HEK293 (cell line): ENCODE data around the gene BCLAF1.

Source experiments
- CTCF ChIA-PET: fragments of 350-600 bp; formaldehyde crosslinking; extraction: SDS; loops from one replicate; lab custom pipeline; 2021; ENCODE audit warnings: antibody characterized with exemption; lab: Yijun Ruan, JAX
- POLR2A ChIA-PET: fragments of 300-600 bp; formaldehyde crosslinking; extraction: SDS; loops from one replicate; lab custom pipeline; 2020; ENCODE audit warnings: antibody characterized with exemption, inconsistent platforms; lab: Yijun Ruan, JAX
- H3K27ac ChIP-seq: fragments of 200-500 bp; sonication (Bioruptor generic); 2 replicates; pipeline ENCODE4 v1.5.1; 2014; ENCODE audit warnings: low read depth, low read length, control low read depth, inconsistent platforms; ENCODE audit errors: extremely low read depth
- H3K36me3 ChIP-seq, 2 experiments: fragments of 200-500 bp in 1 of 2; sonication (Bioruptor generic) in 1 of 2; 1 replicate in 1 of 2; 2 replicates in 1 of 2; pipeline ENCODE4 v1.5.1; 2014 to 2017; ENCODE audit warnings: inconsistent platforms in 2 of 2, low read length in 2 of 2; ENCODE audit not compliant: control insufficient read depth in 2 of 2, insufficient read depth in 1 of 2
- H3K4me1 ChIP-seq: fragments of 200-500 bp; sonication (Bioruptor generic); 2 replicates; pipeline ENCODE4 v1.5.1; 2014; ENCODE audit warnings: mild to moderate bottlenecking, low read length, inconsistent platforms; ENCODE audit not compliant: control insufficient read depth, insufficient read depth
- H3K4me3 ChIP-seq: 2 replicates; pipeline ENCODE4 v1.5.1; 2011; ENCODE audit warnings: low read depth, mild to moderate bottlenecking, control low read depth, low read length, moderate library complexity
- H3K9me3 ChIP-seq: fragments of 200-500 bp; sonication (Bioruptor generic); 2 replicates; pipeline ENCODE4 v1.5.1; 2014; ENCODE audit warnings: low read depth, low read length, inconsistent platforms; ENCODE audit not compliant: control insufficient read depth, insufficient read depth
- BCL6B ChIP-seq: fragments of 450-650 bp; formaldehyde crosslinking; IDR thresholded peaks from 2 replicates; pipeline ENCODE4 v1.5.1; 2017; ENCODE audit warnings: missing biosample characterization, missing genetic modification characterization
- HOXC10 ChIP-seq: sonication (generic); formaldehyde crosslinking; IDR thresholded peaks from 2 replicates; pipeline ENCODE4 v1.8.1; 2023; ENCODE audit warnings: mild to moderate bottlenecking, missing genetic modification reagents
- KLF17 ChIP-seq: fragments of 450-650 bp; formaldehyde crosslinking; IDR thresholded peaks from 2 replicates; pipeline ENCODE4 v1.5.1; 2016; ENCODE audit warnings: missing biosample characterization, missing genetic modification characterization
- PRDM10 ChIP-seq: fragments of 450-650 bp; formaldehyde crosslinking; IDR thresholded peaks from 2 replicates; pipeline ENCODE4 v1.5.1; 2016; ENCODE audit warnings: missing biosample characterization, missing genetic modification characterization
- PRDM2 ChIP-seq: fragments of 450-650 bp; formaldehyde crosslinking; IDR thresholded peaks from 2 replicates; pipeline ENCODE4 v1.5.1; 2016; ENCODE audit warnings: missing biosample characterization, missing genetic modification characterization, borderline replicate concordance
- SCRT2 ChIP-seq: fragments of 450-650 bp; formaldehyde crosslinking; IDR thresholded peaks from 2 replicates; pipeline ENCODE4 v1.5.1; 2016; ENCODE audit warnings: missing biosample characterization, missing genetic modification characterization
- ZBTB10 ChIP-seq: fragments of 450-650 bp; formaldehyde crosslinking; IDR thresholded peaks from 2 replicates; pipeline ENCODE4 v1.5.1; 2016; ENCODE audit warnings: missing biosample characterization, missing genetic modification characterization
- ZBTB17 ChIP-seq: fragments of 450-650 bp; formaldehyde crosslinking; IDR thresholded peaks from 2 replicates; pipeline ENCODE4 v1.5.1; 2016; ENCODE audit warnings: missing biosample characterization, missing genetic modification characterization
- ZFP69B ChIP-seq: fragments of 450-650 bp; formaldehyde crosslinking; IDR thresholded peaks from 2 replicates; pipeline ENCODE4 v1.5.1; 2016; ENCODE audit warnings: missing biosample characterization, missing genetic modification characterization
- ZNF121 ChIP-seq: fragments of 450-650 bp; formaldehyde crosslinking; IDR thresholded peaks from 2 replicates; pipeline ENCODE4 v1.5.1; 2016; ENCODE audit warnings: missing biosample characterization, missing genetic modification characterization
- ZNF157 ChIP-seq: fragments of 450-650 bp; formaldehyde crosslinking; IDR thresholded peaks from 2 replicates; pipeline ENCODE4 v1.5.1; 2016; ENCODE audit warnings: missing biosample characterization, missing genetic modification characterization
- ZNF169 ChIP-seq: fragments of 450-650 bp; formaldehyde crosslinking; IDR thresholded peaks from 2 replicates; pipeline ENCODE4 v1.5.1; 2016; ENCODE audit warnings: missing biosample characterization, missing genetic modification characterization
- ZNF266 ChIP-seq: fragments of 450-650 bp; formaldehyde crosslinking; IDR thresholded peaks from 2 replicates; pipeline ENCODE4 v1.5.1; 2016; ENCODE audit warnings: missing biosample characterization, missing genetic modification characterization, low read depth
- ZNF335 ChIP-seq: fragments of 450-650 bp; formaldehyde crosslinking; conservative IDR thresholded peaks from 2 replicates; pipeline ENCODE4 v1.5.1; 2016; ENCODE audit warnings: missing biosample characterization, missing genetic modification characterization
- ZNF558 ChIP-seq: fragments of 450-650 bp; formaldehyde crosslinking; IDR thresholded peaks from 2 replicates; pipeline ENCODE4 v1.5.1; 2016; ENCODE audit warnings: missing biosample characterization, missing genetic modification characterization
- ZNF654 ChIP-seq: fragments of 450-650 bp; formaldehyde crosslinking; IDR thresholded peaks from 2 replicates; pipeline ENCODE4 v1.5.1; 2016; ENCODE audit warnings: low read depth, missing biosample characterization, missing genetic modification characterization
- ZNF660 ChIP-seq: fragments of 450-650 bp; IDR thresholded peaks from 2 replicates; pipeline ENCODE4 v1.5.1; 2018; ENCODE audit warnings: missing biosample characterization, mild to moderate bottlenecking, missing genetic modification characterization
- ZSCAN18 ChIP-seq: fragments of 450-650 bp; formaldehyde crosslinking; IDR thresholded peaks from 2 replicates; pipeline ENCODE4 v1.5.1; 2016; ENCODE audit warnings: missing biosample characterization, missing genetic modification characterization
- ZXDB ChIP-seq: fragments of 450-650 bp; formaldehyde crosslinking; IDR thresholded peaks from 2 replicates; pipeline ENCODE4 v1.5.1; 2016; ENCODE audit warnings: missing biosample characterization, missing genetic modification characterization

The BCLAF1 gene

GRCh38 chr6:136317021-136317694 is 27.5 kb upstream of the BCLAF1 start:
- Histone ChIP-seq H3K36me3 (no peaks in the 10 kb centered on the region), H3K4me3 (no peak overlapping the region), H3K27ac (no peak overlapping the region), H3K4me1 (no peaks in the 10 kb centered on the region), H3K9me3 (no peaks in the 10 kb centered on the region)
- POLR2A ChIA-PET: interaction anchor here (1.9 to 2.0 kb wide), 2 partner anchors 27 to 67 kb away, joined by 9 to 11 read pairs; partner anchors contain the start of genes BCLAF1 and MTFR2
- CTCF ChIA-PET: interaction anchor here (0.6 to 3.5 kb wide), 29 partner anchors 9 to 818 kb away, joined by 3 to 22 read pairs (median 4); partner anchors contain the start of genes BCLAF1, MAP3K5, MAP7 and MTFR2
- TF ChIP-seq ZBTB17 (tag by site-specific recombination): peak; percentile 43; the same call in 1 of the 2 replicates
- no peak for TF ChIP-seq ZNF266 (tag by site-specific recombination)
- TF ChIP-seq ZBTB10: no peak
- no peak for TF ChIP-seq ZNF169 (tag by site-specific recombination)
- no peak for TF ChIP-seq ZSCAN18 (tag by site-specific recombination)
- no peak for TF ChIP-seq PRDM10
- peak; percentile 97 for TF ChIP-seq SCRT2
- TF ChIP-seq ZNF335 (tag by site-specific recombination): no peak
- TF ChIP-seq ZNF558 (tag by site-specific recombination): no peak
- TF ChIP-seq BCL6B (tag by site-specific recombination): no peak
- no peak for TF ChIP-seq ZFP69B (tag by site-specific recombination)
- peak; percentile 93 for TF ChIP-seq ZNF654 (tag by site-specific recombination)
- no peak for TF ChIP-seq ZXDB
- no peak for TF ChIP-seq KLF17 (tag by site-specific recombination)
- no peak for TF ChIP-seq HOXC10 (CRISPR knock-in tag)
- peak; percentile 54; the same call in 1 of the 2 replicates for TF ChIP-seq ZNF660 (tag by site-specific recombination)
- TF ChIP-seq PRDM2: no peak
- TF ChIP-seq ZNF157 (tag by site-specific recombination): no peak
- 0 out of 2 replicates have a peak, but pooled peaks have one; percentile 32 for TF ChIP-seq ZNF121 (tag by site-specific recombination)
